NCI-H524 (cell line): ENCODE measurements around the gene PRR33.
A peak's percentile ranks its signal among the peaks of the same experiment; 100 is the strongest.
"Not testable (repeated sequence)": the region's sequence is repeated elsewhere in the genome, so short reads cannot be mapped to it uniquely, and the experiment has no call there.

Experiments
- DNase-seq, 2 experiments: peaks; one replicate each; lab custom pipeline; 2025; lab: John Stamatoyannopoulos, UW

Gene PRR33

DNA sequence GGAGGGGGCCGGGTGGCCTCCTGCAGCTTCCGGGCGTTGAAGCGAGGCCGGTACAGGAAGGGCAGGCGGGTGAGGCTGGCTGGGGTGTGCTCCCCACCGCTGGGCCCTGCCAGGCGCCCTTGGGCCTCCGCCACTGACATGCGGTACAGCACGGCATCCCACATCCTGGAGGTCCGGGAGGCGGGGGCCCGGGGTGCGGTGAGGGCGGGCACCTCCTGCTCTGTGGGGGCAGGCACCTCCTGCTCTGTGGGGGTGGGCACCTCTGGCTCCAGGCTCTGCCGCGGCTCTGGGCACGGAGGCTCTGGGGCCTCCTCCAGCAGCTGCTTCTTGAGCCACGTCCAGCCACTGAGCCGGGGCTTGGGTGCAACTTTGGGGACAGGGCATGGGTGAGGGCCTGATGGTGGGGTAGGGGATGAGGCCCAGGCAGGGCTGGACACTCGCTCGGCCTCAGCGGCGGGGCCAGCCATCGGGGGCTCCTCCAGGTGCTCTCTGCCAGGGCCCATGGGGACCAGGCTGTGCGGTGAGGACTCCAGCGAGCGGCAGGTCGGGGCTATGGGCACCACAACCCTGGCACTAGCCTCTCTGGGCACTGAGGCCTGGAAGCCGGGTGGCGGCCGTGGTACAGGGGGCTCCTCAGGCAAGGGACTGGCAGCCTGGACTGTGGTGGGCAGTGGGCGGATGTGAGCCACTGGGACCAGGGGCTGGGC, 2.3 kb downstream of the PRR33 start:
- no peak for DNase-seq

DNA sequence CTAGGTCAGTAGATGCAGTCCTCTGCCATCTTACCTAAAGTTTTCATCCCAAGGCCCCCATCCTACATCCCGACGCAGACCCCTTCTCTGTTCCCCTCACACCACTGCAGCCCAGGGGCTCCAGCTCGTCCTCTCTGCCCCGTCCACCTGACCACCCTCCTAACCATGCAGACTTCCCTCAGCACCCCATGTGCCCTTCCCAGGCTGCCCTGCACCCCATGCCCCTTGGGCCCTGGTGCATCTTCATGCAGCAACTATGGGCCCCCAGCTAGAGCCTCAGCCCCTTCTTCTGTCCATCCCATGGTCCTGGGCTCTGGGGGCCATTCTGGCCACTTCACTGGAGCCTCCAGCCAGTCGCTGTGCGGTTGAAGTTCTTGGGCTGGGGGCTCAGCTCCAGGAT, 2.9 kb downstream of the PRR33 start:
- no peak for DNase-seq

DNA sequence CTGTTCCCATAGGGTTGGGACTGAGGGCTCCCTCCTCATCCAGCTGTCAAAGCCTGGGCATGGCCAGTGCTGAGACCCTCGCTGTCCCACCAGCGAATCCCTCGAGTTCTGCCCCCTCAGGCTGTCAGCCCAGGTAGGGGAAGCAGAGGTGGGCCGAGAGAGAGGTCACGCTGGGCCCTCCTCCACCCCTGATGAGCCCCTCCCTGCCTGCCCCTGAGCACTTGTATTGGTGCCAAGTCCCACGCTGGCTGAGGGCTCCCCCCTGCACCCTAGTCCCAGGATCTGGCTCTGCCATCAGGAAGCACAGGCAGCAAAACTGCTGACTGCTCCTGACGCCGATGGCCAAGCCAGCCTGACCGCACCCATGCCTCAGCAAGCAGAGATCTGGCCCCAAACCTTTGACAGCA, 3.3 kb downstream of the PRR33 start:
- no peak for DNase-seq

DNA sequence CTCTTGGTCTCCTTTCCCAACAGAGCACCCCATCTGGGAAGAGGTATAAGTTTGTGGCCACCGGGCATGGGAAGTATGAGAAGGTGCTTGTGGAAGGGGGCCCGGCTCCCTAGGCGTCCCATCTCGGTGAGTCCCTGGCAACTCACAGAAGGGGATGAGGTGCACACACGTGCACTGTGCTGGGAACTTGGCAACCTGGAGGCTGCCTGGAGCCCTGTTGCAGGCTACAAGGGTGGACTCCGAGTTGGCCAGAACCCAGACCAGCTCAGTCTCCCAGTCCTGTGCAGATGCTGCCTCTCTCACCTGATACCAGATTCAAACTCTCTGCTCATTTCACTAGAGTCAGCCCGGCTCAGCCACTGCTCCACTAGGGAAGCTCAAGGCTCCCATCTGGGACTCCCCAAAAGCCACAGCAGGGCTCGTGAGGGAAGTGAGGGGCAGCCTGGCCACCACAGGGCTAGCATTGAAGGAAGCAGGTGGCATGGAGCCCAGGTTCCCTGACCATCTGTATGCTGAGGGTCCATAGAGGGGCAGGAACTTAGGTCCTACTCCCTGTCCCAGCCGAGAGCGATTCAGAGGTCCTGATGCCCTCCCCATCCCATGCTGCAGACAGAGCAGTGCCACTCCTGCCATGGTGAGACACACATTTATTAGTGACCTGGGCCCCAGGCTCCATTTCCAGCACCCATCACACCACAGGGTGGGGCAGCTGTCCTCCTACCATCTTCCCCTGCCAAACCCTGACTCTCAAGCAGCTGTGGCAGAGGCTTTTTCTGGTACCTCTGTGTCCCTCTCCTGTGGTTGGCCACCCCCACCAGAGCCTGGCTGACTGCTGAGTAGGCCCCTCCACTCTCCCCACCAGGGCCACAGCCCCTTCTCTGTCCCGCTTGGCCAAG, 4.0 kb downstream of the PRR33 start:
- no peak for DNase-seq

DNA sequence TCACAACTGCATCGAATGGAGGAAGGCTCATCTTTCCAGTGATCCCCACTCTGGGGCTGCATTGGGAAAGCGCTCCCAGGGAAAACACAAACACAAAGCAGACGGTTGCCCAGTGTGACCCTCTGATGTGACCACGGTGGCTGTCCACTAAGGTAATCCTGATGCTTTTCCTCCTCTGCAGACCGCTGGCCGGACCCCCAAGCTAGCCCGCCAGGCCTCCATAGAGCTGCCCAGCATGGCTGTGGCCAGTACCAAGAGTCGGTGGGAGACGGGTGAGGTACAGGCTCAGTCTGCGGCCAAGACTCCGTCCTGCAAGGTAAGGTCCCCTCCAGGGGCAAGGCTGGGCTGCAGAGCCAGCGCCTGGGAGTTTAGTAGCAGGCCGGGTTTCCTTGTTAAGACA, 5.1 kb downstream of the PRR33 start:
- DNase-seq, result not testable (repeated sequence)

DNA sequence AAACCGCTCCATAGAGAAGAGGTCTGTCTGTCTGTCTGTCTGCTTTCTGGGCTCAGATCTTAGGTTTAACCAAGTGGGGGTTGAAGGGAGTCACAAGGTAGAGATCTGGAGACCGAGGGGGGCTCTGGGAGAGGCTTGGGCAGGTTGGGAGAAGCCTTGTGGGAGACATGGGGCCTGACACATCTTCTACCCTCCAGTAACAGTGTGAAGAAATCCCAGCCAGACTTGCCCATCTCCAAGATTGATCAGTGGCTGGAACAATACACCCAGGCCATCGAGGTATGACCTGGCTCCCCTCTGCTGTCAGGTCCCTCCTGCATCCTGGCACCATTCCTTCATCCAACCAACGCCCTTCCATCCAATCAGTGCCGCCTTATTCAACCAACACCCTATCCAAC, 7.4 kb downstream of the PRR33 start:
- no peak for DNase-seq

DNA sequence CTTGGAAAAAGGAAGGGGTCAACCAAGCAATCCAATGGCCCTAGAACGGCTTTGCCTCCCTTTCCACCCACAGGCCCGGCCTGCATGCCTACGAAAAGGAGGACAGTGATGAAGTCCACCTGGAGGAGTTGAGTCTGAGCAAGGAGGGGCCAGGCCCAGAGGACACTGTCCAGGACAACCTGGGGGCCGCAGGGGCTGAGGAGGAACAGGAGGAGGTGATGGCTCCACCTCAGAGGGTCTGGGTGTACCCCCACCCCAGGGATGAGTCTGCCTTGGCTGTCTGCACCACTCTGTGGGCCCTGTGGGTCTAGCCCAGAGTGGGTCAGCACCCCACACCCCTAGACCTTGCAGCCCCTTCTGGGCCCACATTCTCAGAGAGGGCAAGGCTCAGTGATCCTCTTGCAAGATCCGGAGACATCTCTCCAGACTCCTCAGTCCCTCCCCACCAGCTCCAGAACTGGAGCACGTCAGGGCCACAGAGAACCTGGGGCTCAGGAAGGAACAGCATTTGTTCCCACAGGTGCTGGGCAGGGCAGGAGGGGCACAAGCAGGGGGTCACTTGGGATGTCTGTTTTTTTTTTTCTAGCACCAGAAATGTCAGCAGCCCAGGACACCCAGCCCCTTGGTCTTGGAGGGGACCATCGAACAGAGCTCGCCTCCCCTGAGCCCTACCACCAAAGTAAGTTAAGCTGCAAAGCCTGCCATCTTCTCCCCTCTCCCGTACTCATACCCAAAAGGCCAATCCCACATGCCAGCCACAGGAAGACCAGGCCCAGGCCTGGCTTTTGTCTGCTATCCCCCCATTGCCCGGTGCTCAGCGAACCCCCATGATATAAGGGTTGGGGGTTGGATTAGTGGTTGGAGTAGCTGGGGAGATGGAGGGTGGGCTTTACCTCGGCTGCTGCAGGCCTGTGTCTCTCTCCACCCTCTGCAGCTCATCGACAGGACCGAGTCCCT, 8.1 kb downstream of the PRR33 start:
- no peak for DNase-seq

DNA sequence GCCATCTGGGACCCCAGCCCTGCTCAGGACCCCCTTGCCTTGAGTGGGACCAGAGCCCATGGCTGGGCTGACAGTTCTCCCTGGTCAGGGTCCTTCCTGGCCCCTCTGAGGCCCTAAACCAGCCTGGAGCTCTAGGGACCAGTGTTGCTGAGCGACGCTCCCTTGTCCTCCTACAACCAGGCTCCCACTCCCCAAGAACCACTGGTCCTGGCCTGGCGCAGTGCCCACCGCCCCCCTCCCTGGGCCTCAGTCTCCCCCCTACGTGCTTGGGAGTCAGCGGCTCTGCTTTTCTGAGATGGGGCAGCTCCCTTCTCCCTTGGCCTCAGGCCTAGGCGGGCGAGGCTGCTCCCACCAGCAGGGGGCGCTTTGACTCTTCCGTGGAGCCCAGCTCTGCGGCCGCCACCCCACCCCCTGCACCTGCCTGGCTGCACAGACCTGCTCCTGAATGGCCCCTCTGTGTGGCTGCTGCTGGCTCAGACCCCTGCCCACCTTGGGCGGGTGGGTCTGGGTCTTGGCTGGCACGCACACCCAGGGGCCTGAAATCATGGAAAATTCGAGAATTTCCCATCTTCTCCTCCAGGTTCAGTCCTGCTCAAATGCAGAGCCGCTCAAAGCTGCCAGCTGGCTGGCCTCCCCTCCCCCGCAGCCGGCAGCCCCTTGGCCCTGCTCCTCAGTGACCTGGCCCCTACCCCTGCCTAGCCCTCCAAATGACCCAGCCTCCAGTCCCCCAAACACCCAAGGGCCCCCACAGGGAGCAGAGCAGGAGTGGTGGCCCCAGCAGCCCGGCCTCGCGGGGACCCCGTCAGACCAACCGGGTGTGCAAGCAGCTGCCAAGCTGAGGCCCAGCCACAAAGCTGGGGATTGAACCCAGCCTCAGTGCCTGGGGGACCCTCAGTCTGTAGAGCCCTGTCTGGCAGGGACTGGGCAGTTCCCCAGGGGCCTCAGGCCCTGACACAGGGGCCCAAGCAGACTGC, 9.1 kb downstream of the PRR33 start:
- peak in 1 of 2 experiments; percentile 50 for DNase-seq

DNA sequence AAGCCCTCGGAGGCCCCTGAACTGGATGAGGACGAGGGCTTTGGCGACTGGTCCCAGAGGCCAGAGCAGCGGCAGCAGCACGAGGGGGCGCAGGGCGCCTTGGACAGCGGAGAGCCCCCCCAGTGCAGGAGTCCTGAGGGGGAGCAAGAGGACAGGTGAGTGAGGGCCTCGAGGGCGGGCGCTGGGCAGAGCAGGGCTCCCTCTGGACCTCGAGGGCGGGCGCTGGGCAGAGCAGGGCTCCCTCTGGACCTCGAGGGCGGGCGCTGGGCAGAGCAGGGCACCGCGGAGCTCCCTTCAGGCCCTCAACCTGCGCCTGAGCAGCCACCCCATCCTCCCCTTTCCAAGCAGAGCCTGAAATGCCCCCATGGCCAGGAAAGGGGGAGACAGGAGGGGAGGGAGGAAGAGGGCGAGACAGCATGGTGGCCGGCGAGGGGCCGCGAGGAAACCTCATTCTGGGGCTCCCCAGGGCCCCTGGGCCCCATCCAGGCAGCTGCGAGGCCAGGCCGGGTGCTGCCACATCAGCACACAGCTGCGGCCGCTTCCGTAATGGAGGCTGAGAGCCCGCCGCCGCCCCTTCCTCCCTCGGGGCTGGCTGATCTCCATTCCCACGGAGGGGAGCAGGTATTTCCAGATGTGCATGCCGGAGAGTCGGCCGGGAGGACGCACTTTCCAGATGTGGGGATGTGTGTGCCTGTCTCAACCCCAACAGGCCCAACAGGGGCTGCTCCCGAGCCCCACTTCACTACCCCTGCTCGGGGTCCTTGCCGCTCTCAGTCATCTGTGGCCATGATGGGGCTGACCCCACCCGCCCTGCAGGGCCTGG, 10.0 kb downstream of the PRR33 start:
- DNase-seq, result no peak

DNA sequence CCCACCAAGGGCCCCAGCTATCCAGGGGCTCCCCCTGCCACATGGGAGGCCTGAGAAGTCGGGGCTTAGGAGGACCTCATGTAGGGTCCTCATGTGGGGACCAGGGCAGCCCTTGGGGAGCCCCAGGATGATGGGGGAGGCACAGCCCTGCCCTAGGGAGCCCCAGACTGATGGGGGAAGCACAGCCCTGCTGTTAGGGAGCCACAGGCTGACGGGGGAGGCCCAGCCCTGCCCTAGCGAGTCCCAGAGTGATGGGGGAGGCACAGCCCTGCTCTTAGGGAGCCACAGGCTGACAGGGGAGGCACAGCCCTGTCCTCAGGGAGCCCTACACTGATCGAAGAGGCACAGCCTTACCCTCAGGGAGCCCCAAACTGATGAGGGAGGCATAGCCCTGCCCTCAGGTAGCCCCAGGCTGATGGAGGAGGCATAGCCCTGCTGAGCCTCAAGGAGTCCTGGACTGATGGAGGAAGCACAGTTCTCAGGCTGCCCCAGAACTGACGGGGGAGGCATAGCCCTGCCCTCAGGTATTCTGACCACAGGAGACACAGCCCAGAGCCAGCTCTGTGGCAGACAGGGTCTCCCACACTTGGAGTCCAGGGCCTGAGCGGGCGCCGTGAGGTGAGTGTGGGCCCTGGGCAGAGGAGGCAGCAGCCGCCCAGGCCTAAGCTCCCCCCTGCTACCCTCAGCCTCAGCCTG, 10.8 kb downstream of the PRR33 start:
- no peak for DNase-seq

DNA sequence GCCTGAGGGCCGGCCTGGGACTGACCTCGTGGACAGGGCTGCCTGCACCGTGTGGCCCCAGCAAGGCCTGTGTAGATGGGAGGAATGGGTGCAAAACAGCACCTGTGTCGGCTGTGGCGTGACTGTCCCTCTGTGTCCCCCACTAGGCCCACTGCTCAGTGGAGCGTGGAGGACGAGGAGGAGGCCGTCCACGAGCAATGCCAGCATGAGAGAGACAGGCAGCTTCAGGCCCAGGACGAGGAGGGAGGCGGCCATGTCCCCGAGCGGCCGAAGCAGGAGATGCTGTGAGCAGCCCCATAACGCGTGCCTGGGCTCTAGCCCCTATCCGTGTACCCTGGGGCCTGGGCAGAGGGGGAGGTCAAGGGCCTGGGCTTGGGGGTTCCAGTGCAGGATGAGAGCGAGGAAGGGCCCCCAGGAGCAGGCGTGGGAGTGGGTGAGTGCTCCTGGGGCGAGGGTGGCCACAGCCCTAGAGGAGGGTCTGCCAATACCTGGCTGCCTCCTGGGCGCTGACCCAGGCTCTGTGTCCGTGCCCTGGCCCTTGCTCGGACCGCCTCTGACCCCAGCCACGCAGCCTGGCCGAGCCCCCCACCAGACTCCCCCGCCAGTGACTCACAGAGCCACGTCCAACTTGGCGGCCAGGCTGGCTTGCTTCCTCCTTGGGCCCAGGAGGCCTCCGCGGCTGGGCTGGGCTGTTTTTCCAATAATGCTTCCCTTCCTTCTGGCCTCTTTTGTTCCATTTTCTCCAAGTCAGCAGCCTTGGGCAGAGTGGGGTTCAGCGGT, 11.6 kb downstream of the PRR33 start:
- no peak for DNase-seq

DNA sequence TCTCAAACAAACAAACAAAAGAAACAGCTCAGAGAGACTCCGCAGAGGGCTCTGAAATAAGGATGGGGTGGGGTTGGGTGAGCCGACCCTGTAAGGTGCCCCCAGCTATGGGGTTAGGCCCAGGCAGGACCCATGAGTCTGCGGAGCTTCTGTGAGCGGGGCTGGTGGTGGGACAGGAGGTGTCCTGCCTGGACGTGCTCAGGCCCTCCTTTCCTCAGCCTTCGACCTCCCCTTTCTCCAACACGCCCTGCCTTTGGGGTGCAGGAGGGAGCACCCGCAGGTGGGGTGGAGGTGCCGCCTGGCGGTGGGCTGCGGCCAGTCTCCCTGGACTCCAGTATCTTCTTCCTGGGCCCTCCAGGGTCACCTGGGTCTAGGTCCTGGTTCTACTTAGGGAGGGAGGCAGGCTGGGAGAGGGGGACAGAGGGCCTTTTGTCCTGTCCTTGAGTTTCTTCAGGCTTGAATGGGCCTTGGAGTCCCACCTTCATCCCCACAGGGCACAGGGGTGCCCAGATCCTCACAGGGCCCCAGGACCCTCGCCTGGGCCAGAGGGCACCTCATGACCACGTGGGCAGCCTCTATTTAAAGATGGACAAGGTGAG, 12.3 kb downstream of the PRR33 start:
- no peak for DNase-seq

DNA sequence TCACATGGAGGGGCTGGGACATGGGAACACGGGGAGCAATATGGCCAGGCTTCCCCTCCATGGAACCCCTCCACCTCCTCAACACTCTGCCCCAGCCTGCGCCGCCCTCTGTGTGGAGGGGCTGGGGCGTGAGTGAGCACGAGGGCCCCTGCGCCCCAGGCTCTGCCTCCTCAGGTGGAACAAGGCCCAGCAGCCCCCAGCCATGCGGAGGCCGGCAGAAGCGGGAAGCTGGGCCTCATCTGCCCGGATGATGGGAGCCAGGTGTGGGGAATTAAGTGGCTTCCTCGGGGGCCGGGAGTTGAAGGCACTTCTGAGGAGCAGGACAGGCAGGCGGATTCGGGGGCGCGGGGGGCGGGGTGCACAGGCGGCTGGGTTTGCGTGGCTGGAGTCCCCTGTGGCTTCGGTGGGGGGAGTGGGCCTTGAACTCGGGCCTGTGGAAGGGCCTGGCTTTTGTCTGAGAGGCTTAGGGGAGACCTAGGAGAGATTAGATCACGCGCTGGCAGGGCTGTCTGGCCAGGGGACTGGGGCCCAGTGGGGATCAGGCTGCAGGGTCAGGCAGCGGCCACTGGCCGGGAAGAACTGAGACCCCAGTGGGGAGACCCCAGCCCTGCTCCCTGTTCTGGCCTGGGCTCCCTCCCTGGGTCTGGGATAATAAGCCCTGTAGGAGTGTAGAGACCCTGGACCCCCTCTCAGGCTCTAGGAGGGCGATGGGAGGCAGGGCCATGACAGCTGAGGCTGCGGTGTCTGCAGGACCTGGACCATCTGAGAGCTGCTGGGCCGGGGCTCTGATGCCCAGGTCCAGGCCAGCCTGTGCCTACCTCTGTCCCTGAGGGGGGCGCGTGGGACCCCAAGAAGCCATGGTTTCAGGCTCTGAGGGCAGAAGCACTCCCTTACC, 13.3 kb downstream of the PRR33 start:
- DNase-seq, result no peak

DNA sequence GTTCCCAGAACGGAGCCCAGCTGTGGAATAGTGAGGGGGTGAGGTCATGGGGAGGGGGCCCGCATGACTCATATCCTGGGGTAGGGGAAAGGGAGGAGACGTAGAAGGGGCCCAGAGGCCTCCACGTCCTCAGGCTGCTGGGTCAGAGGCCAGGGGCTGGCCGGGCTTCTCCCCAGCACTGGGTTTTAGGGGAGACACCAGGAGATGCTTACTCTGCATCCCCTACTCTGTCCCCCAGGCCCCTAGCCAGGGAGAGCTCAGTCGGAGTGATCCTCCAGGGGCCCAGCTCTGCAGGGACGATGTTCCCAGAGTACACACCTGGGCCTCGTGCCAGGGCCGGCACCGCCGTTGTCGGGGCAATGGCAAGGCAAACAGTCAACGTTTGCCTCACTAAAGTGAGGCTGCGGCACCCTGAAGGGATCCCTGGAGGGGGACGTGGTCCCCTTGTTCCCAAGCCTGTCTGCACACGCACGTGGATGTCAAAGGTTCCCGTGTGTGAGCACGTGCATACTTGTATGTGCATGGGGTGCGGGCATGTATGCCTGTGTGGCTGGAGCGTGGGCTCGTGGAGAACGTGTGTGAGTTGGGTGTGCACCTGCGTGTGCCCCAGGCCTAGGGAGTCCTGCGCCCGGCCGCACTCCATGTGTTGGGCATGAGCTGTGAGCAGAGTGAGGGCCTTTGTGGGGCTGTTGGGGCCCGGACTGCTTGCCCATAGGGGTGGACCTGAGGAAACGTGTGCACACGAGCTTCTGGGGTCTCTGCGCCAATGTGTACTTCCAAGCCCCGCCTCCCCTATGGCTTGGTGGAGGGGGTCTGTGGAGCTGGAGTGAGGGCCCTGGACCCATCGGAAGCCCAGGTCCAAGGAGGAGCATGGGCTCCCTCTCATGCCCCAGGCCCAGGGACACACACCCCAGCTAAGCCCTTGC, 14.2 kb downstream of the PRR33 start:
- DNase-seq, result no peak

DNA sequence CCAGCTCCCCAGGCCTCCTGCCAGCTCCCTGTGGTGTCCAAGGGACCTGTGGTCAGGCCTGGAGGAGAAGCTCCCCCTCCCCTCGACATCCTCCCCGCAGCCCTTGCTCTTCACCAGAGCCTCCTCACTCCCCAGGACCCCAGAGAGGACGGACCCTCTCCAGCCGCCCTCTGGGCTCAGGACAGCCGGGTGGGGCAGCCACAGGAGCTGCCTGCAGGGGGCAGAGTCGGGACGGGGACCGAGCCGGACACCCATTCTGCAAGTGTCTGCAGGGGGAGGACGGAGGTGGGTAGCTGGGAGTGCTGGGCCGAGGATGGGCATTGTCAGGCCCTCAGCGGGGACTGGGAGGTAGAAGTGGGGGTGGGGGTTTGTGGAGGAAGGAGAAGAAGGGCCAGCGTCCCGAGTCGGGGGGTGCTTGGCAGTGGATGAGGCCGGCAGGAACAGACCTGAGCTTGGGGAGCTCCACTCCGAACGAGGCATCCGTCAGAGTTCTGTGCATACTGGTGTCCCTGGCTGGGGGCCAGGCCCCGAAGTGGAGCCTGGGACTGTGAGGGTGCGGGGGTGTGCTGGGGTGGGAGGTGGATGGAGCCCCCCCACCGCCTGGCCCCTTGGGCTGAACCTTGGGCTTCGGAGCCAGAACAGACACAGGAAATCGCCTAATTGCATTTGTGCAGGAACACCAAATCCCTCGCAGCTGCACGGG, 15.2 kb downstream of the PRR33 start:
- no peak for DNase-seq
